Endometrium (tissue), 2 donors: ENCODE data around the gene MYCN.

ENCODE experiments used
- FAIRE-seq: peaks from 2 replicates; lab custom pipeline; 2012; peaks lifted over from hg19 to GRCh38; lab: Jason Lieb, UNC
- donor health status: control.
- donor health status: control.

The MYCN gene

GRCh38 chr2:15931319-15931890 is 8.9 kb upstream of the MYCN start:
- FAIRE-seq, result no peak

GRCh38 chr2:15931950-15932349 is 8.4 kb upstream of the MYCN start:
- FAIRE-seq, result no peak

GRCh38 chr2:15932394-15933183 is 7.8 kb upstream of the MYCN start:
- no peak for FAIRE-seq

- FAIRE-seq, result no peak
These were observed 7.0 kb upstream of the MYCN start for GRCh38 chr2:15933184-15933845.

GRCh38 chr2:15934291-15934945 is 5.9 kb upstream of the MYCN start:
- no peak for FAIRE-seq

GRCh38 chr2:15935189-15935588 is 5.2 kb upstream of the MYCN start:
- no peak for FAIRE-seq

GRCh38 chr2:15935675-15936074 is 4.7 kb upstream of the MYCN start:
- FAIRE-seq, result no peak

- no peak for FAIRE-seq
These were observed 3.9 kb upstream of the MYCN start for GRCh38 chr2:15936277-15937104.

GRCh38 chr2:15937105-15937881 is 3.1 kb upstream of the MYCN start:
- FAIRE-seq, result no peak

- FAIRE-seq, result no peak
These were observed 2.2 kb upstream of the MYCN start for GRCh38 chr2:15937882-15938802.

GRCh38 chr2:15938803-15939555 is 1.4 kb upstream of the MYCN start:
- no peak for FAIRE-seq

GRCh38 chr2:15939556-15939853 is 845 bp upstream of the MYCN start:
- no peak for FAIRE-seq

- no peak for FAIRE-seq
These were observed 521 bp downstream of the MYCN start for GRCh38 chr2:15940661-15941480.

- no peak for FAIRE-seq
These were observed 1.1 kb downstream of the MYCN start for GRCh38 chr2:15941481-15941850.

GRCh38 chr2:15941871-15942710 is 1.7 kb downstream of the MYCN start:
- no peak for FAIRE-seq

- no peak for FAIRE-seq
These were observed 2.5 kb downstream of the MYCN start for GRCh38 chr2:15942711-15943345.
